HG03469 (cell line): ENCODE results near the gene NR1I3.
"Not testable (repeated sequence)": the region's sequence is repeated elsewhere in the genome, so short reads cannot be mapped to it uniquely, and the experiment has no call there.

Experiments used
- ATAC-seq: cut with Tn5 transposase; IDR thresholded peaks from one replicate; pipeline ENCODE4 v1.9.1; 2021; ENCODE audit warnings: mild to moderate bottlenecking, moderate library complexity, moderate number of reproducible peaks; ENCODE audit not compliant: unreplicated experiment

NR1I3 gene, protein sequence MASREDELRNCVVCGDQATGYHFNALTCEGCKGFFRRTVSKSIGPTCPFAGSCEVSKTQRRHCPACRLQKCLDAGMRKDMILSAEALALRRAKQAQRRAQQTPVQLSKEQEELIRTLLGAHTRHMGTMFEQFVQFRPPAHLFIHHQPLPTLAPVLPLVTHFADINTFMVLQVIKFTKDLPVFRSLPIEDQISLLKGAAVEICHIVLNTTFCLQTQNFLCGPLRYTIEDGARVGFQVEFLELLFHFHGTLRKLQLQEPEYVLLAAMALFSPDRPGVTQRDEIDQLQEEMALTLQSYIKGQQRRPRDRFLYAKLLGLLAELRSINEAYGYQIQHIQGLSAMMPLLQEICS

GRCh38 chr1:161238039-161238473 is at the start of gene NR1I3:
NR1I3 (minus strand) TSS chr1:161238203; CDS start chr1:161236565, 1,638 bp downstream.
- ATAC-seq: no peak

DNA sequence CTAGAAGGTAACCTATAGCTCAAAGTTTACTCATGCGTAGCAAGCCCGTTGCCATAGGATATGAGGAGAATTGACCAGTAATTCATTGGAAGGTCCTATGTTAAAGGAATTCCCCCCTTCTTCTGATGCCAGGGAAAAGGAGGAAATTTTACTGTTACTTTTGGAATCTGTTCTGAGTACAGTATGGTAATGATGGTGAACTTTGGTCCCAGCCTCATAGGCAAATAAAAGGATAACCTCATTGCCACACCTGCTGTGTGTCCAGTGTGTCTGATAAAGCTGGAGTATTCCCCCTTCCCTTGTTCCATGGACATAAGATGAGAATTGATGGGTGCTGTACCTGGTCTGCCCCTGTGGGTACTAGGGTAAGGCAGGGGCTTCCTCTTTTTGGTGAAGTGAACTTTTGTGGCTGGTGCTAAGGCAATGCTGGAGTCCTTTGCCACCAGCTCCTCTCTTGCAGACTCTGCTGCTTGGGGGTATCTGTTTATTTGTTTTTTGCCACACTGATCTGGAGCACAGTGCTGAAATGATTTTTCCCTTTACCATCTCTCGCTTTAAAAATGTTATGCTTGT is 49.6 kb upstream of the NR1I3 start:
- ATAC-seq: no peak

DNA sequence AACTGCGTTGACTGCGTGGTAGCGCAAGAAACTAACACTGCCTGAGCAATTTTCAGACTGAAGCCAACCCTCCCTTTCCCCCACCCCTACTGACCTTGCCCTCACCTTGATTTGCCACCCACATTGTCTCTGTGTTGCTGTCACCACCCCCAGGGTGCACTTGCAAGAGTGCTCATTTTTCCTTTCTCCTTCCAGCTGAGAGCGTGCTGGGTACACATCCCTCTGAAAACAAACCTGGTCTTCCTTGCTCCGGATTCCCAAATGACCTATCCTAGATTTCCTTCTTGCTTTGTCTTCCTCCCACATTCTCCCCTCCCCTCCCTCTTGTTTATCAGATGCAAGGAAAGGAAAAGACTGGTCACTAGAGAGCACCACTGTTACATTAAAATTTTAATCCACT is 47.5 kb upstream of the NR1I3 start:
- no peak for ATAC-seq

GRCh38 chr1:161285113-161285512 is 47.1 kb upstream of the NR1I3 start:
- ATAC-seq: no peak

DNA sequence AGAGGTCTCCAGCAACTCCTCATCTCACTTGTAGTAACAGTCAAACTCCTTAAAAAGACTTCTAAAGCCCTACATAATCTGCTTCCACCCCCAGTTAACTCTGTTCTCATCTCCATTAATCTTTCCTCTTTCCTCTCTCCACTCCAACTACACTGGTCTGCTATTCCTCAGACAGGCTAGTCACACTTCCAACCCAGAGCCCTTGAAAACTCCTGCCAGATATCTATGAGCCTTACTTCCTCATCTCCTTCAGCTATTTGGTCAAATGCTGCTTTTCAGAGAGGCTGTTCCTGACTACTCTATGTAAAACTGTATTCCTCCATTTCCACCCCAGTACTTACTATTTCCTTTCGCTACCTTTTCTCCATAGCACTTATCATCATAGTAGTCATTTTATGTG is 45.0 kb upstream of the NR1I3 start:
- no peak for ATAC-seq

- ATAC-seq: no peak
Measured at GRCh38 chr1:161274874-161275273, 36.9 kb upstream of the NR1I3 start.

DNA sequence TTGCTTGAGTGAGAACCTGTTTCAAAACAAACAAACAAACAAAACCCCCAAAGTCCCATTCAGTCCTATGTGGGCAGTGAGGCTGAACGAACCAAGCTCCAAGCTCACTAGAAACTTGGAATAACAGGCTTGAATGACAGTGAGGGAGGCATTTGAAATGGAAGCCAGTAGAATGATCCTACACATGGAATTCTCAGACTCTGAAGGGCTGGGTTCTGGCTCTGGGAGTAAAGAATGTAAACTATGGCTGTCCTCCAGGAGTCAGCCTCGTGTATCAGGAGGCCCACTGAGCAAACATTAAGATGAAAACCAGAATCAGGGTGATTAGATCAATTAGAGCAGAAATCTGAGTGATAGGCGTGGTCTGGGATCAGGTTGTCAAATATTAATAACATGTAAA is 35.4 kb upstream of the NR1I3 start:
- no peak for ATAC-seq

DNA sequence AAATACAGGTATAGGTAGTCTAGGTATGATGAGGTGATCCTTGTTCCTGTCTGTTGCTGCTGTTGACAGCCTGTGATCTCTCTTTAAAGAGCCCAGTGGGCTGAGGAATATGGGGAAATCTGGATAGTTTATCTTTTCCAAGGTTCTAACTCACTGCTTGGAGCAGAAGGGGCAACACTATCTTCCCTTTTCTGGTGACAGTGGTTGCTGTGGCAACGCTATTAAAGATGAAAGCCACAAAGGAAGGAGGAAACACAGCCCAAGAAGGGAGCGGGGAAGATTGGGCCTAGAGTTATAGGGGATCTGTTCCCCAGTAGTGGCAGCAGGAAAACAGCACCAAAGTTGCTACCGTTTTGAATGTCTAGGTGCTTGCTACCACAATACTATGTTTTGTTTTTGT is 29.3 kb upstream of the NR1I3 start:
- no peak for ATAC-seq

DNA sequence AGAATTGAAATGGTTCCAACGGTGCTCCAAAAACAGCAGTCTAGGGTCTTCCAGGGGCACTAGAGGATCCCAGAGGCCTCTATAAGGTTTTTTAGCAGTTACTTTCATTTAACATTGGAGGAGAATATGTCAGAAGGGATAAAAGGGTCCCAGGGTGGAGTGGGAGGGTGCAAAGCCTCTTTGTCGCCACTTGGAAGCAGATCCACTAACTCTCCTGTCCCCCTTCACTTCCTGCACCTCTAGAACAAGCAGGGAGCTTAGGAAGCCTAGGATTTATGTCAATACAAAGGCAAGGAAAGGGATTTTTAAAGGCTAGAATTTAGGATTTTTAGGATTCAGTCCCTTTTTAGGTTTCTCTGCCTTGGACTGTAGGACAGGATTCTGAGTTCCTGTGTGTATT is 28.8 kb upstream of the NR1I3 start:
- ATAC-seq: no peak

- no peak for ATAC-seq
Measured at GRCh38 chr1:161266202-161266601, 28.2 kb upstream of the NR1I3 start.

GRCh38 chr1:161265305-161265704 is 27.3 kb upstream of the NR1I3 start:
- ATAC-seq: no peak

GRCh38 chr1:161261261-161262235 is 23.5 kb upstream of the NR1I3 start:
- no peak for ATAC-seq

DNA sequence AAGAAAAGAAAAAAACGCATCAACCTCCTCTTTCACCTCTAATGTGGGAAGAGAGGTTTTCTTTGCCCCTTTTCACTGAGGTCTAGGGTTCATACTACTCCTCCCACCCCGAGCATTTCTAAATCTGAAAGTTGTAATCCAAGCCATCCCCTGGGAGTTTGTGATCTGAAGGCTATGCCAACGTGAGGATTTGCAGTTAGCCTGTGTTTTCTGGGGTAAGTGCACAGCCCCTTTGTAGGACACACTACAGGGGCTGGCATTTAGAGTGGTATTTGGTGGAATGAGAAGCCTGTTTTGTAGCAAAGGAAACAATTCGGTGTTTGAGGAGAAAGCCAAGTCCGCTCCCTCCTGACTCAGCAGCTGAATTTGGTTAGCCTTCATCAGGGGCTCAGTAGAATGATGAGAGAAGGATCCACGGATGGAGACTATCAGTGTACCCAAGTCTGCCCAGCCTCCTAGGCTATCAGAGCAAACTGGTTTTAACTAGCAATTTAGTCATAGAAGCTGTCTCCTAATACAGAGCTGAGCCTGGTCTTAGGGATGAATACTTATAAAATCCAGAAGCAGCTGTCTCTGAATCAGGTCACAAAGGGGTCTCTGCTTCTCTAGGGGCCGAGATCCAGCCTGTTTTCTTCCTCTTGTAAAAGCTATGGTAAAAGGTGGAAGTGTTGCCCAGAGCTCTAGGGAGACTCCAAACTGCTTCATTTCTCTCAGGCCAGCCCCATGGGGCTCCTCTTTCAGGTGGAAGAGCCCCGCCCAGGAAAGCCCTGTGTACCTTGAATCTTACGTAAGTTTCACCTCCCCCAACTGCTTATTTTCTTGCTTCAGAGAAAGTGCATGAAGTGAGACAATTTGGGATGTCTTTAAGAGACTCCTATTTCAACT is 22.6 kb upstream of the NR1I3 start:
- no peak for ATAC-seq

DNA sequence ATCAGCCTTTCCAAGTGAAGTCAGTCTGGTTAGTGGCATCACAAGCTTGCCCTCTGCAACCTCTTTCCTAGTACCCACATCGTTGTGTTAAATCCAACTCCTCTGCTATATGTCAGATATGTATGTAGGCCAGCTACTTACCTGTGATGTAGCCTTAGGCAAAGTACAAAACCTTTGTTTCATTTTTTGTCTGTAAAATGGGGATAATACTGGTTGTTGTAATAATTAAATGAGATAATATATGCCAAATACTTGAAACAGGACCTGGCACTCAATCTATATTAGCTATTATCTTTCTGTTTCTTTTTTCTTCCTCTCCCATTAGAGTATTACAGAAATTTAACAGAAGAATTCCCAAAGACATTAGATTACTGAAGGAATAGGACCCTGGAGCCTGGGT is 21.8 kb upstream of the NR1I3 start:
- ATAC-seq: no peak

DNA sequence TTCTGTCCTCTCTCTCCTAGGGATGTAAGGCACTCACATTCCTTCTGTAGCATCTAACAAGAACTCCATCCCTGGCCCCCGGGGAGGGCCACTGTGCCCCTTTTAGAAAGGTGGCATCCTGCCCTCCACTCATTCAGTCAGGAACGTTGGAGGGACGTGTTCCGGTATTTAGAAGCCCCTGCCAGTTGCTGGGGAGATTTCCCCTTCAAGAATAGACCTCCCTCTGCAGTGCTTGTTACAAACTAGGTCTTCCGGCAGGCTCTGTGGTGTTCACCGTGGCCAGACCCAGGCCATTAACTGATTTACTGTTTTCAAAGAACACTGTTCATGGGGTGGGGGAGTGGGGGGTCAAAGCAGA is 21.3 kb upstream of the NR1I3 start:
- no peak for ATAC-seq

GRCh38 chr1:161258439-161259344 is 20.7 kb upstream of the NR1I3 start, which contains the start of gene PCP4L1:
PCP4L1 (plus strand) TSS chr1:161258745; CDS start chr1:161258975, 230 bp downstream.
- ATAC-seq: no peak

GRCh38 chr1:161257109-161257508 is 19.1 kb upstream of the NR1I3 start:
- ATAC-seq: not testable (repeated sequence)

- not testable (repeated sequence) for ATAC-seq
Measured at GRCh38 chr1:161255955-161256520, 18.0 kb upstream of the NR1I3 start.

GRCh38 chr1:161255302-161255701 is 17.3 kb upstream of the NR1I3 start:
- not testable (repeated sequence) for ATAC-seq
